ENCODE data around the gene MALT1.
A peak's percentile ranks its signal among the peaks of the same experiment; 100 is the strongest.

Gene MALT1

GRCh38 chr18:58700209-58700608, 28.9 kb downstream of the MALT1 start:
- Histone ChIP-seq H2AFZ (ENCODE audit: low read depth, low read length, severe bottlenecking) (no peak overlapping the region), H4K20me1 (ENCODE audit: low read depth, low read length) (no peaks in the 10 kb centered on the region), H3K79me2 (ENCODE audit: insufficient read depth, low read length) (no peaks in the 10 kb centered on the region), H3K4me2 (ENCODE audit: low read depth, low read length, poor library complexity, severe bottlenecking) (no peak overlapping the region), H3K9me2 (replicated peaks; ENCODE audit: insufficient read depth, low read length) (no peaks in the 10 kb centered on the region), H3K36me3 (ENCODE audit: low read length) (peaks cover 10% of the 10 kb centered on the region), H3K9me3 (ENCODE audit: insufficient read depth, low read length) (no peaks in the 10 kb centered on the region), H3F3A (ENCODE audit: insufficient read depth) (no peaks in the 10 kb centered on the region), H3K4me3 (ENCODE audit: insufficient read depth, low read length, poor library complexity, severe bottlenecking) (no peak overlapping the region), H3K27me3 (ENCODE audit: low read length) (no peaks in the 10 kb centered on the region), H3K27ac (ENCODE audit: low read depth, low read length) (no peak overlapping the region), H3K9ac (ENCODE audit: low read length) (no peak overlapping the region)
- TF ChIP-seq CTCF (IDR thresholded peaks at IDR 0.05; ENCODE audit: insufficient read depth, low read length, poor library complexity, severe bottlenecking) (no peak), EZH2phosphoT487 (conservative IDR thresholded peaks at IDR 0.05; ENCODE audit: low read length) (no peak)

GRCh38 chr18:58712930-58713329, 41.7 kb downstream of the MALT1 start:
- Histone ChIP-seq H3K9me2 (replicated peaks; ENCODE audit: insufficient read depth, low read length) (no peaks in the 10 kb centered on the region), H3K36me3 (ENCODE audit: low read length) (peaks cover 13% of the 10 kb centered on the region; the same call in 1 of the 2 replicates), H3K4me3 (ENCODE audit: insufficient read depth, low read length, poor library complexity, severe bottlenecking) (no peak overlapping the region), H4K20me1 (ENCODE audit: low read depth, low read length) (no peaks in the 10 kb centered on the region), H2AFZ (ENCODE audit: low read depth, low read length, severe bottlenecking) (no peak overlapping the region), H3K27ac (ENCODE audit: low read depth, low read length) (no peak overlapping the region; the same call in 1 of the 2 replicates), H3K79me2 (ENCODE audit: insufficient read depth, low read length) (no peaks in the 10 kb centered on the region), H3K4me2 (ENCODE audit: low read depth, low read length, poor library complexity, severe bottlenecking) (no peak overlapping the region), H3K27me3 (ENCODE audit: low read length) (no peaks in the 10 kb centered on the region), H3K9me3 (ENCODE audit: insufficient read depth, low read length) (no peaks in the 10 kb centered on the region), H3F3A (ENCODE audit: insufficient read depth) (peaks cover 33% of the 10 kb centered on the region), H3K9ac (ENCODE audit: low read length) (no peak overlapping the region)
- TF ChIP-seq EZH2phosphoT487 (conservative IDR thresholded peaks at IDR 0.05; ENCODE audit: low read length), result no peak
- no peak for TF ChIP-seq CTCF (IDR thresholded peaks at IDR 0.05; ENCODE audit: insufficient read depth, low read length, poor library complexity, severe bottlenecking)

- peak overlapping the region; percentile 89 for H3K4me2 ChIP-seq (ENCODE audit: low read depth, low read length, poor library complexity, severe bottlenecking)
- H4K20me1 ChIP-seq (ENCODE audit: low read depth, low read length), result no peaks in the 10 kb centered on the region
- H3K9ac ChIP-seq (ENCODE audit: low read length), result no peak overlapping the region
- peaks cover 37% of the 10 kb centered on the region for H3F3A ChIP-seq (ENCODE audit: insufficient read depth)
- no peaks in the 10 kb centered on the region for H3K9me2 ChIP-seq (replicated peaks; ENCODE audit: insufficient read depth, low read length)
- H3K4me3 ChIP-seq (ENCODE audit: insufficient read depth, low read length, poor library complexity, severe bottlenecking), result no peak overlapping the region
- H2AFZ ChIP-seq (ENCODE audit: low read depth, low read length, severe bottlenecking), result no peak overlapping the region
- H3K36me3 ChIP-seq (ENCODE audit: low read length), result peaks cover 13% of the 10 kb centered on the region; the same call in 1 of the 2 replicates
- H3K27ac ChIP-seq (ENCODE audit: low read depth, low read length), result peak overlapping the region; percentile 87
- no peaks in the 10 kb centered on the region for H3K27me3 ChIP-seq (ENCODE audit: low read length)
- H3K79me2 ChIP-seq (ENCODE audit: insufficient read depth, low read length), result no peaks in the 10 kb centered on the region
- TF ChIP-seq CTCF (IDR thresholded peaks at IDR 0.05; ENCODE audit: insufficient read depth, low read length, poor library complexity, severe bottlenecking) (no peak), EZH2phosphoT487 (conservative IDR thresholded peaks at IDR 0.05; ENCODE audit: low read length) (no peak)
- H3K9me3 ChIP-seq (ENCODE audit: insufficient read depth, low read length), result no peaks in the 10 kb centered on the region
Measured at GRCh38 chr18:58714259-58714658, 43.0 kb downstream of the MALT1 start.

Data from SU-DHL-6 (cell line).